GOT3 (cell line): ENCODE measurements around the gene WBP1.
"Not testable (repeated sequence)": the region's sequence is repeated elsewhere in the genome, so short reads cannot be mapped to it uniquely, and the experiment has no call there.

Source experiments
- DNase-seq: peaks from one replicate; lab custom pipeline; 2025; ENCODE audit warnings: mixed read lengths; lab: John Stamatoyannopoulos, UW

Gene WBP1

DNA sequence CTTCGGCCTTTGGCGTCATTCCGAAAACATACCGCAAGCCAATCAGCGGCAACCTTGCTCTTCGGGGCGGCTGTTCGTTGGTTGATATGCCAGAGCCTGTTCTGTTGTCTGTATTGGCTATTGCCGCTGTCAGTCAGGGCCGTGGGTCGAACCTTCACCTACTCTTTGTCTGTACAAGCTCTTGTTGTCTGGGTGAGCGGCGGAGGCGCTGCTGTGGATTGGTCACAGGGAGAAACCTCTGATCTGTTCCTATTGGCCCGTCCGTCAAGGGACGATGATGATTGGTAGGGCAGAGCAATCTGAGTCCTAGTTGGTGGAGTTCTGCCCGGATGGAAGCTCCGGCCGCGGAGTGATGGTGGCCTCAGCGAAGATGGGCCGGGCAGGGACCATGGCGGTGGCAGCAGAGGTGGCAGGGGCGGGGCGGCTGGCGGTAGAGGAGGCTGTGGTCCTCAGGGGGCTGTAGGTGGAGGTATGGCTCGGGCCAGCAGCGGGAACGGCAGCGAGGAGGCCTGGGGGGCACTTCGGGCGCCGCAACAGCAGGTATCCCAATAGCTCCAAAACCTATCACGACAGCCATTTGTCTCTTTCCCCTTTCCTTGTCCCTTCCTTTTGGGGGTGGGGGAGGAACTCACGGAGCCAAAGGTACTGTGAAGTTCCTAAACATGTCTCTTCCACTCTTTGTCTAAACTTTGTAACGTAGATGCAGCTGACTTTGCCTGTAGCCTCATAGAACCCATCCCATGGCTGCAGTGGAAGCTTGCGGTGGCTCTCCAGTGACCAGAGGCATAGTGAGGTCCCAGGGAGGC, at the start of gene WBP1:
Gene WBP1, plus strand, starts transcription at position 307 of the 806 bp plus-strand sequence. Its CDS starts 165 bp downstream, at position 472.
- DNase-seq, result peak; percentile 98

GRCh38 chr2:74413001-74413698, 45.1 kb upstream of the WBP1 start:
- no peak for DNase-seq

DNA sequence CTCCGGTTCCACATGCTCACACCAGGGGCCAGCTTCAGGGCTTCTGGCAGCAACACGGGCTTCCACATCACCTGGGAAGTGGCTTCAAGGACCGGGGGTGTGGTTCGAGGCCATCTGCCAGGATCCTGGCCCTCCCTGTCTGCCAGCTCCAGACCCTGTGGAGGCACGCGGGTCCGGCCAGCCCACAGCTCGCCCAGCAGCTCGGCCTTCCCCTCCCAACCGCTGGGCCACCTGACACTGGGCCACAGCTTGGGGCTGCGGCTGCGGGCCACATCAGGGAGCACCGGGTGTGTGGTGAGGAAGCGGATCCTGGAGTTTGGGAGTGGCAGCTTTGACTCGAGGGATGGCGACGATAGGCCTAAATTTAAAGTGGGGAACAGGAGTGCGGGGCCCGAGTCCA, 43.8 kb upstream of the WBP1 start:
- no peak for DNase-seq

DNA sequence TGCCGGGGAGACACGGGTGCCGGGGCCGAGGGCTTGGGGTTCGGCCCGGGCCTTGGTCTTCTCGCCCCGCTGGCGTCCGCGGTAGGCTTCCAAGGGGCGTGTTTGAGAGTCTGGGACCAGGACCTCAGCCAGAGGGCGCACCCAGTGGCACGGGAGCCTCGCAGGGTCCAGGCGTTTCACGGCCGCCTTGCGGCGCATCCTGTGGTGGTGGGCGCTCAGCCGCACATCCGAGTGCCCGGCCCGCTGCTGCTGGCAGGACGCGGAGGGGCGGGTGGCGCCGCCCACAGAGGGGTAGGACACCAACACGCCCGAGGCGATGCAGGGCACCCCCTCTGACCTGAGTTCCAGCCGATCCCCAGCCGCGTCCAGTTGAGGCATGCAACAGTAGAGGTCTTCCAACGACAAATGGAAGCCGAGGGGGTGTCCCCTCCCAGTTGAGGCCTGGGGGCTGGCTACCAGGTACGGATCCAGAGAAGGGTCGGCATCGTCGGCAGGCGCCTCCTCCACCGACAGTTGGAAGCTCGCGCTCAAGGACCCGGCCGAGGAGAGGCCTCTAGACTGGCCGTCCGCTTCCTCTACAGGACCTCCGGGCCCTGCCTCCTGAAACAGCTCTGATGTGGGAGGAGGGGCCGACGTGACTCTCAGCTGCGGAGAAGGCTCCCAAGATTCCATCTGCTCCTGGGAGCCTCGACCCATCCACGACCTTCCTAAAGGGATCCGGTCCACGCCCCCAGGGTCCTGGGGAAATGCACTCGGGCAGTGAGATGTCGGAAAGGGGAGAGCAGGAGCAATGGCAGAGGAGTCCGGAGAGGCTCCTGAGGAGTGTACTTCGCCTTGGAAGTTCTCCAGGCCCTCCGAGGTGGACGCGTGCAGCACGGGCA, 43.1 kb upstream of the WBP1 start:
- DNase-seq, result no peak

DNA sequence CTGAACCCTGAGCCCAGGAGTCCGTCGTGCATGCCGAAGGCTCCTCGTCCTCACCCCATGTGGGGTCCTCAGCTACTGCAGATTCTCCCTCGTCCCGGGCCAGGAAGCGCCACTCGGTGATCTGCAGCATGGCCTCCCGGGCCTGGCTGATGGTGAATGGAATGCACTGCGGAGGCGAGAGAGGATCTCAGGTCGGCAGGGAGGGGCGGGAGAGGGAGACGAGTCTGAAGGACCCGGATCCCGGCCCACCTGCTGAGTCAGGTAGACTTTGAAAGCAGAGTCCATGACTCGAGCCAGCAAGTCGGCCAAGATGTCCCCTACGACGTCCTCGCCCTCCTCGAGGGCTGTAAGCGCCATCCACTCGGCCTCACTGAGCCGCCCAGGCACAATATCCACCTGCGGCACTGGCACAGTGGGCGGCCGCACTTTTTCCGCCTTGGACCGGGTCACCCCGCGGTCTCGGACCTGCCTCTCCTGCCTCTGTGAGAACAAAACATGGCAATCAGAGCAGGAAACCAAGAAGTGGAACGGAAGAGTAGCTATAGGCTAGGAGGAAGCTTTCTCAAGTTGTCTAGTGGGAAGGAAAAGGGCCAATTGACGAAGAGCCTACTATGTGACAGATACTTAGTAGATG, 42.4 kb upstream of the WBP1 start:
- DNase-seq, result no peak

- DNase-seq, result no peak
Measured at GRCh38 chr2:74416778-74417177, 41.5 kb upstream of the WBP1 start.

- DNase-seq, result no peak
Measured at GRCh38 chr2:74417197-74417596, 41.0 kb upstream of the WBP1 start.

DNA sequence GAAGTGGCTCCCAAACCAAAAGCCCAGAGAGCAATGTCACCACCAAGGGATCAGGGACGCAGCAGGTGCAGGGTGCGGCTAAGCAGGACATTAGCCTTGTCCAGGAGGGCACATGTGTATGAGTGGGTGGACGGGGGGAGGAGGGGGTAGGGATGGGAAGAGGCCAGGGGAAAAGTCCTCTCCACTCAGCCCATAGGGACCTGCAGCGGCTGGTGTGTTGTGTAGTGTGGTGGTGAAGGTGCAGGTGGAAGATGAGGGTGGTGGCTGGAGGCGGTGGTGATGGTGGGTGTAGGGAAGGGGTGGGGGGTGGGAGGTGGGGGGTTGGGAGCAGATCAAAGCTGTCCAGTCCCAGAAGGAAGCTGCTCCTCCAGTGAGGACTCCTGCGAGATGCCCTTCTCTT, 40.5 kb upstream of the WBP1 start:
- no peak for DNase-seq

GRCh38 chr2:74418312-74418711, 39.9 kb upstream of the WBP1 start:
- no peak for DNase-seq

- no peak for DNase-seq
Measured at GRCh38 chr2:74419345-74419744, 38.9 kb upstream of the WBP1 start.

DNA sequence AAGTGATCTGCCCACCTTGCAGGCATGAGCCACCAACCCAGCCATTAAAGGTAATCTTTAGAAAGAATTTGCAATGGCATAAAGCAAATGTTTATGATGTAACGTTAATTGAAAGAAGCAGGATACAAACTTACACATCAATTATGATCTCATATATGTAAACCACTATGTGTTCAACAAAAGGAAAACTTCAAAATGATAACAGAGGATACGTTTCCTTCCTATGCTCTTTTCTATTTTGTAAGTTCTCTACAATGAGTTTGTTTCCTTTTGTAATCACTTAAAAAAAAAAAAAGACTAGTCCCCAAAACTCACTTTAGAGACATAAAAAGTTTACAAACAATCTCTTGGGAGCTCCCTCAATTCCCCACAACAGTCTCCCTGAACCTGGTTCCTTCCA, 38.2 kb upstream of the WBP1 start:
- no peak for DNase-seq

GRCh38 chr2:74420443-74421103, 37.7 kb upstream of the WBP1 start:
- not testable (repeated sequence) for DNase-seq

GRCh38 chr2:74421221-74421870, 36.9 kb upstream of the WBP1 start, which contains the start of the genes C2orf81 and WDR54:
TSS of gene C2orf81 (minus strand) at chr2:74421619. CDS start at chr2:74421560, 59 bp downstream.
TSS of gene WDR54 (plus strand) at chr2:74421730. CDS start at chr2:74422154, 424 bp downstream.
- DNase-seq, result peak; percentile 68

DNA sequence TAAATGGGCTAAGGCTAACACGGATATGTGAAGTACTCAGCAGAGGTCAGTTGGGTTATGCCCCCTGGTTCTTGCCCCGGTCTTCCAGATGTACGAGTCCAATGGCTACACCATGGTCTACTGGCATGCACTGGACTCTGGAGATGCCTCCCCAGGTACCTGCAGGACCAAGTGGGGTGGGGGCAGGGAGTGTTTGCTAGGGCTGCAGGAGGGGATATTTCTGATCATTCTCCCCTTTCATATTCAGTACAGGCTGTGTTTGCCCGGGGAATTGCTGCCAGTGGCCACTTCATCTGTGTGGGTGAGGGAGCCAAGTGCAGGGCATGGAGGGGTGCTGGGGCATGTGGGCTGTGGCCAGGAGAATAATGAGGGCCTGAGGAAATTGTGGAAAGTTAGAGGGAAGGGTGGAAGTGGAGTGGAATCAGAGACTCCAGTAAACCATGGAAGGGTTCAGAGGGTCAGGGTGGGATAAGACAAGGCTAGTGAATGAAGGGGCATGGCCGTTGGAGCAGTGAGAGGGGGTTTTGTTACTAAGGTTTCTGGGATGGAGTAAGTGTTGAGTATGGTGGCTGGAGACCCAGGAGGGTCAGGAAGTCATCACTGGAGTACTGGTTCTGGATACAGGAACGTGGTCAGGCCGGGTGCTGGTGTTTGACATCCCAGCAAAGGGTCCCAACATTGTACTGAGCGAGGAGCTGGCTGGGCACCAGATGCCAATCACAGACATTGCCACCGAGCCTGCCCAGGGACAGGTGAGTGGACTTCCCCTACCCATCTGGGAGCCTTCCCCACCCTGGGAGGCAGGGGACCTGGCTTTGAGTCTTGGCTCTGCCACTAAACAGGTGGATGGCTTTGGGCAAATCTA, 34.8 kb upstream of the WBP1 start:
- no peak for DNase-seq

- DNase-seq, result no peak
Measured at GRCh38 chr2:74424139-74424992, 33.9 kb upstream of the WBP1 start.

GRCh38 chr2:74424995-74425406, 33.2 kb upstream of the WBP1 start:
- DNase-seq, result no peak

- DNase-seq, result no peak
Measured at GRCh38 chr2:74425523-74425922, 32.7 kb upstream of the WBP1 start.

GRCh38 chr2:74426181-74426758, 32.0 kb upstream of the WBP1 start:
- DNase-seq, result no peak
